8988T (cell line): Measurements from ENCODE around the gene CDK2.

Experiments
- DNase-seq: peaks from one replicate; pipeline ENCODE4 v3.0.0; 2011

CDK2 gene

GRCh38 chr12:56017181-56017580 lies 50.6 kb downstream of the CDK2 start:
- no peak for DNase-seq

DNA sequence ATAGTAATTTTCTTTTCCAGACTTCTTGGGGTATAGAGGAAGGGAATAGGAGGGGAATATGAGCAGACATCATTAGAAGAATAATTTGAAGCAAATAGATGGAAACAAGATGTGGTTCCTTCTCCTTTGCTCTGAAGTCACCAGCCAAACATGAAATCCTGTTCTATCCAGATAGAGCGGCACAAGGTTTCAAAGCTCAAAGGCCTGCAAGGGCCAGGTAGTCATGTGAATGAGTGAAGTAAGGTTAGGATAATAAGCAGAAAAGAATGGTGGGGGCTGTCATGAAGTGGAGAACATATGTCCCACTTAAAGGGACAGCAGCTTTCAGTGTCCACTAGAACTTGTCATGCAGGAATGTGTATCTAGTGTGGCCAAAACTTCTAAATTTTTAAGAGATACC lies 51.7 kb downstream of the CDK2 start:
- no peak for DNase-seq

DNA sequence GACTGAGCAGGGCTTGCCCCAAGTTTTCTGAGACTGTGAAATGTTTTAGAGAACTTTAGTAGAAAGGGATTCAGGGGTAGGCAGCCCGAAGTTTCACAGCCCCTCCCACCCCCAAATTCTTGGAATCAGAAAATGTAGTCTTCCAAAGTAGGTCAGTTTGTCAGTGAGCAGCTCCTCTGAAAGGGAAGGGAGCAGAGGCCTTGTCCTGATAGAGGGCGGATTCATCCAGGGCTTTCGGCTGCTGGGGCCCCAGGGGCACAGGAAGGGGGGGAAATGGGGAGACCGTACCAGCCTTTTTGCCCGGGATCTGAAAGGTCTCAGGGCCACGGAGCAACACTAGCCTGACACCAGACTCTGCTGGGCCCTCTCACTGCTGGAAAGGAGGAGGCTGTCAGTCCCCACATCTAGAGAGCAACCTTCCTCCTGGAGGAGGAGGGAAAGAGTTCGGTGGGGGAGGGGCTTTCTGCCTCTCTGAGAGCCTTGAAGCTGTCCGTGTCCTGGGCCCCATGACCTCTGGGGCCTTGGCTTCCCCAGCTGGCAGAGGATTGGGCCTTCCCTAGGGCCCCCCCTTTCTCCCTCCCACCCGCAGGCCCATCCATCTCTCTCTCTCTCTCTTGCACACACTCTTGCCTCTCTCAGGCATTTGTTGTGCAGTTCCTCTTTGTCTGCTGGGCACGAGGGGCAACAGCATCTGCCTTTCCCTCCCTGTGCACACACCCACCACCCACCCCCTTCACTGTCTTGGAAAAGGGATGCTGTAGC lies 54.0 kb downstream of the CDK2 start, which contains the start of gene IKZF4:
TSS of gene IKZF4 (plus strand) at position 621 of the 762 bp plus-strand sequence. CDS start 451 bp downstream, outside the sequence.
- DNase-seq: no peak

DNA sequence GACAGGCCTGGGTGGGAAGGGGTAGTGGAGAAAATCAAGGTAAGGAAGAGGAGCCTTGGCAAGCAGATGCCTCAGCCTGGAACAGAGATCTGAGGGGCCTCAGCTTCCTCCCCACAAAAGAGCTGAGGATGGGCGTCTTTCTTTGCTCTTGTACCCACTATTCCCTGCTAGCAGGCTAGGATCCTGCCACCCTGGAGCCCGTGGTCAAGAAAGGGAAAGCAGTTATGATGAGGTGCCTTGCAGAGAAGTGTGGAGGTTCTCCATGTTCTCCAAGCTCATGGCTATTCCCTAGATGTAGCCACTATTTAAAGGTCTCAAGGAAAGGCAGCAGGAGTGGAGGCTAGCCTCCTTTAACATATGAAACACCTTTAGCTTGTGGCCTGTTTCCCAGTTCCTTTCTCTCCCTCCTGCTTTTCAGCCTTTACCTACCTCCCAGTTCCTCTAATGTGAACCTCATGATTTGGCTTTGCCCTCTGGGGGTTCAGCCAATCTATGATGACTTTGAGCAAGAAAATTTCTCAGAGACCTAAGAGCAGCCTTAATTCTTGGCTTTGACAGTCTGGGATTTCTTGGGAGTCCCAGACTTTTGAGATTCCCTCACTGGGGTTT lies 55.4 kb downstream of the CDK2 start:
- no peak for DNase-seq
